ENCODE data around the gene WDR11.

WDR11 gene

GRCh38 chr10:120945182-120945581 lies 94.0 kb downstream of the WDR11 start:
- DNase-seq: no peak

DNA sequence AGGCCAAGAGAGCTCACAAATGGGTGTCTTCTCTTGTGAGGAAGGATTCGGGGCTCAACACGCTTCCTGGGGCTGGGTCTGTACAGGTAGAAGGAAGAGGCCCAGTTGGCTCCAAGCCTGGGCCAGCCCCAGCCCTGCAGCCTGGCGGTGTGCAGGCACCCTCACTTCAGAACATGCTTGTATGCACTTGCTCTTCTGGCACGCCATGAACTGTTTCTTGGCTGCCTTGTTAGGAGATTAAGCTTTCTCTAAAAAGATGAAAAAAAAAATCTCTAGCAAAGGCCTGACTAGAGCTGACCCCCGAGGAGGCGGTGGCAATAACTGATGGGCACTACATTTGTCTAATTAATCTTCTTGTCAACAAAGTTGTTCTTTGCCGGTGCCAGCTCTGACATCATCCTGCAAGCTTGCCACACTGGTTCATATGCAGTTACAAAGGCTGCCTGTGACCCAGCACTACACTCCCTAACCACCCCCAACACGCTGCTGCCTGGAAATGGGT lies 94.7 kb downstream of the WDR11 start:
- DNase-seq: no peak

DNA sequence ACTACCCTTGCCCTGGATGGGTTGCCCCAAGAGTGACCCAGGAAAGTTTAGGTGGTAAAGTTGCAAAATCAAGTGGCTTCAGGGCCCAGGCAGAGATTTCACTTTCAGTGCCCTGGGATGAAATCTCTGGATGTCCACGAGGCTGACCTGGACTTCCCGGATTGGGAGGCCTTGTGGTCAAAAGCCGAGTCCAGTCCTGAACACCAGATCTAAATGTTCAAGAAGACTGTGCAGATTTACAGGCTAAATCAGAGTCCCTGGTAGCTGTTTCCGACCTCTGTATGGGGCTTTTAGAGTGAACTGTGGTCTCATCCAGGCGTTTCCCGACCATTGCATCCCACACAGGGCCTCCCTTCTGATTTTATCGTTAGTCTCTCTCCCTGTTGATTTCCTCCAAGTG lies 95.3 kb downstream of the WDR11 start:
- DNase-seq: no peak

GRCh38 chr10:120948889-120949608 lies 97.9 kb downstream of the WDR11 start:
- DNase-seq: peak; percentile 89

DNA sequence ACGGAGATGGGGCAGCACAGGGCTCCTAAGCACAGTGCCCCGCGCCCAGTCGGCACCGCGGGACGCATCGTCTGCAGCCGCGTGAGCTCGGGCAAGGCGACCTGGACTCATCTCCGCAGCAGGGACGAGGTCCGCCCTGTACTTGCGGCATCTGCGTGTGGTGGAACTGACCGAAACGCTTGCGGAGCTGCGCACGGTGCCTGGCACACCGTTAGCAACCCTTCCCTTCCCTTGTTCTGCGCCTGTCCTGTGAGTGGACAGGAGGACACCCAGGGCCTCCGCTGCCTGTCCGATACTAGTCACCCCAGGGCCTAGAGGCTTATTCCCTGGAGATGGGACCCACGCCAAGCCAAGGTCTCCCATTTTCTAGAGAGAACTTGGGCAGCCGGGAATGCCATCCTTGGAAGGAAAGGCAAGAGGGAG lies 98.5 kb downstream of the WDR11 start:
- DNase-seq: peak; percentile 56

GRCh38 chr10:120950051-120950561 lies 98.9 kb downstream of the WDR11 start:
- DNase-seq: peak; percentile 61

- no peak for DNase-seq
Measured at GRCh38 chr10:120951288-120951687, 100.1 kb downstream of the WDR11 start.

GRCh38 chr10:120953897-120954296 lies 102.7 kb downstream of the WDR11 start:
- DNase-seq: no peak
